GM18502 (cell line): Measurements from ENCODE around the gene PIK3R4.

Experiments used
- ATAC-seq: cut with Tn5 transposase; IDR thresholded peaks from one replicate; pipeline ENCODE4 v1.9.1; 2021; ENCODE audit warnings: mild to moderate bottlenecking; ENCODE audit not compliant: unreplicated experiment, poor library complexity

Gene PIK3R4

DNA sequence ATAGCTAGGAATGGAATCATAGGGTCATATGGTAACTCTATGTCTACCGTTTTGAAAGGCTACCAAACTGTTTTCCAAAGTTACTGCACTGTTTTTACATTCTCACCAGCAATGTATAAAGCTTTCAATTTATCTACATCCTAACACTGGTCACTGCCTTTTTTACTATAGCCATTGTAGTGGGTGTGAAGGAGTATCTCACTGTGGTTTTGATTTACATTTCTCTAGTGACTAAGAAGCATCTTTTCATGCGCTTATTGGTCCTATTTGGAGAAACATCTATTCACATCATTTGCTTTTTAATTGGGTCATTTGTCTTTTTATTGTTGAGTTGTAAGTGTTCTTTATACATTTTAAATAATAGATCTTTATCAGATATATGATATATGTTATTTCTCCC, 53.3 kb downstream of the PIK3R4 start:
- ATAC-seq, result no peak

DNA sequence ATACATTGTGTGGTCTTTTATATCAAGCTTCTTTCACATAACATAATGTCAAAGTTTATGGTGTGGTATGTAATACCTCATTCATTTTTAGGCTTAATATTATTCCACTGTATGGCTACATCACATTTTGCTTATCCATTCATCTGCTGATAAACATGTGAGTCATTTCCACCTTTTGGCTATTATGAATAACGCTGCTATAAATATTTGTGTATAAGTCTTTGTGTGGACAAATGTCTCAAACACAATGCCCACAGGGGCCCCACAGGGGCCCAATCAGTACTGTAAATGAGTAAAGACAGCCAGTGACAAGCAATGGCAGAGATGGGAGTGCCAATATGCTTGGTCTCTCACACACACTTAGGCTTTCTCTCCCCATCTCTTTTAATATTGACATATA, 54.2 kb downstream of the PIK3R4 start:
- no peak for ATAC-seq

GRCh38 chr3:130688697-130689470, 57.7 kb downstream of the PIK3R4 start:
- no peak for ATAC-seq

- ATAC-seq, result no peak
These were observed 58.5 kb downstream of the PIK3R4 start for GRCh38 chr3:130688015-130688688.

DNA sequence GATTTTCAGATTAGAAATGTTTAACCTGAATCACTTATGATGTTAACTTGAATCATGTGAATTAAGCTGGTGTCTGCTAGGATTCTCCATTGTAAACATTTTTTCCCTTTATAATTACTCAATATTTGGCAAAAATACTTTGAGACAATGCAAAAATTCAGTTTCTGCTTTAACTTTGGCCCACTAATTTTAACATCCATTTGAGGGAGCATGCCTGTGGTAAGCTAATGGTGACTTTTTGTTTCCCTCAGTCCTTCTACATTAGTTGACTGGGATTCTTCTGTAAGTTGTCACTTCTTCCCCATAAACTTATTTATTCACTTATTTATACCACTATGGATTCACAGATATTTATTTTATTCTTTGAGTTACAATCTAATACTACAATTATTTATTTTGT, 59.3 kb downstream of the PIK3R4 start:
- no peak for ATAC-seq

DNA sequence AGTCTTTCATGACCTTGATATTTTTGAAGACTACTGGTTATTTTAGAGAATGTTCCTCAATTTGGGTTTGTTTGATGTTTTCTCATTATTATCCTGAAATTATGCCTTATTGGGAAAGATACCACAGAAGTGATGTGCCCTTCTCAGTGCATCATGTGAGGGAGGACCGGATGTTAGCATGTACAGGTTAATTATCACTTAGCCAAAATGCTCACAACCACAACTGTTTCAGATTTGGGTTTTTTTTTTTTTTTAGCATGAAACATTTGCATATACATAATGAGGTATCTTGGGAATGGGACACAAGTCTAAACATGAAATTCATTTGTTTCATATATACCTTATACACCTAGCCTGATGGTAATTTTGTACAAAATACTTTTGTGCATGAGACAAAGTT, 59.8 kb downstream of the PIK3R4 start:
- no peak for ATAC-seq

DNA sequence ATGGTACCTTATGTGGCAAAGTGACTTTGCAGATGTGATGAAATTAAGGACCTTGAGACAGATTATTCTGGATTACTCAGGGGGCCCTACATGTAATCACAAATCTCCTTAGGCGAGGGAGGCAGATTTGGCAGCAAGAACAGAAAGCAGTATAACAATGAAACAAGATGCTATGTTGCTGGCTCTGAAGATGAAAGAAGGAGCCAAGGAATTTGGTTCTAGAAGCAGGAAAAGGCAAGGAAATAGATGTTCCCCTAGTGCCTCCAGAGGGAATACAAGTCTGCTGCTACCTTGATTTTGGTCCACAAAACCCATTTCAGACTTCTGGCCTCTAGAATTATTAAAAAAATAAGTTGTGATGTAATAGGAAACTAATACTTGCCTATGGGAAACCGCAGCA, 64.5 kb downstream of the PIK3R4 start:
- ATAC-seq, result no peak

- no peak for ATAC-seq
These were observed 67.4 kb downstream of the PIK3R4 start for GRCh38 chr3:130679218-130679617.

DNA sequence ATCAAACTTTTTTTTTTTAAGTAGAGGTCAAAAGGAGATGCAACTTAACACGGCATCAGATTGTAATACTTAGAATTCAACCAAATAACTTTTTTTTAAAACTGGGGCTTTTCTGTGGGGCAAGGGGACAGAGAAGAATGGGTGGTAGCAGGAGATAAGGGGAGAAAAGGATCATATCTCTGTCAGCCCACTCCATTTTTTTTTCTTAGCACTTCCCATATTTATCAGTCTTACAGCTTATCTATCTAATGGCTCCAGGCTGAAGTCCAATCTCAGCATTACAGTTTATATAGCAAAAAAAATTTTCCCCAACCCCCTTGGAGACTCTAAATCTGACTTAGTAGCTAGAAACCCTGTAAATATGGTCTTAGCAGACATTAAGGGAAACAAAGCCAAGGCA, 69.3 kb downstream of the PIK3R4 start:
- no peak for ATAC-seq

GRCh38 chr3:130671545-130672312, 74.9 kb downstream of the PIK3R4 start:
- ATAC-seq, result no peak

DNA sequence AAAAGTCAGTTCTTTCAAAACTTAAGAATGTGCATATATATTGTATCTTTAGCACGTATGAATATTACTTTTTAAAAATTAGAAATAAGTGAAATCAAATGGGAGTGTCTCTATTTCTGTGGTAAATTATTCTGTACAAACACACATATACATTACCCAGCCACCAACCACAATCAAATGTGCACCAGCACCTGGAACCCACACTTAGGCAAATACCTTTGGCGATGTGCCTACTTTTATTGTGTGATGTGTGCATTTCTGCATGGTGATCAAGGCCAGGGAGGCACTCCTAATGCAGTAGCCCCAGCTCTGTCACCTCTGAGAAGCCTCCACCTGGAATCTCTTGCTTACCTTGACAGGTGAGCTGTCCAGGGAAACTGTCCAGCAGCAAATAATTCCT, 76.9 kb downstream of the PIK3R4 start:
- no peak for ATAC-seq

- ATAC-seq, result no peak
These were observed 83.5 kb downstream of the PIK3R4 start for GRCh38 chr3:130663092-130663491.

DNA sequence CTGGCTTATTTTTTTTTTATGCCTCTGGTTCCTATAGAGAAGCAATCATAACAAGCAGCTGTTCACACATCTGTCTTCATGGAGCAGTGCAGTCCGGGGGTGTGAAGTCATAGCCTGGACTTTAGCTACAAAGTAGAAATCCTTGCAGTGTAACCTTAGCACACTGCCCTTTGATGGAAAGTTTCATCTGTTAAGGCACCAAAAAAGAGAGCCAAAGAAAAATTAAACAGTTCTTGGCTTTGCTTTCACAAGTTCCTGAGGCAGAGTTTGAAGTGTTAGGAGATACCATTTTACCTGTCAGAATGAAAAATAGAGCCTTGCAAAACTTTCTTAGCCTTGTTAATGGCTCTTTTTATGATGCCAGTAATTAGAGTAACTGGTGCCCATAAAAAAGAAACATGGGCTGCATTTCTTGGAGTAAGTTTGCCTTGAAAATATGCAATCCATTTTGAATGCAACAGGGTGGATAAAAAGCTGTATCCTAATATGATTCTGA, 84.1 kb downstream of the PIK3R4 start:
- ATAC-seq, result no peak

DNA sequence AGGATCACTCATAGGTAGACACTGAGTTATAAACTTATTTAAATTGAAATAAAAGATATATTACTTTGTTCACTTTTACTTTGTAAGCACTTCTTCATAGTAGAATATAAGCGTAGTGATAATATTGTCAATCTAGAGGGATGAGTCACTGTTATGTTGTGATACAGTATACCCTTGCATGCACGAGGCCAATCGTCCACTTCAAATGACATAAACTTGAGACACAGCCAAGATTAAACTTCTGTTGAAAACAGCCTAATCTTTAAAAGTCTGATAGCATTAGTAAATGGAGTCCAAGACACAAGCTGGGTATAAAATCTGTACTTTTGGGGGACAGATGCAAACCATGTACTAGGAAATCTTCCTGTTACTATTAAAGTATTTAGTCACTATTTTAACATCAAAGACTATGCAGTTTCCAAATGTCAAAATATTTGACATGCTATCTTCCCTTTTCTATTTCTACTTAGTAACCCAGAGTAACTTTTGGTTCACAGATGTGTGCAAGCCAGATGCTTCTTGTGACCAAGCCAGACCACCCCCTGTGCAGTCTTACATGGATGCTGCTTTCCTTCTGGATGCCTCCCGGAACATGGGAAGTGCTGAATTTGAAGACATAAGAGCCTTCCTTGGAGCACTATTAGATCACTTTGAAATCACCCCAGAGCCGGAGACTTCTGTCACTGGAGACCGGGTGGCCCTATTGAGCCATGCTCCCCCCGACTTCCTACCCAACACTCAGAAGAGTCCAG, 85.3 kb downstream of the PIK3R4 start:
- no peak for ATAC-seq

DNA sequence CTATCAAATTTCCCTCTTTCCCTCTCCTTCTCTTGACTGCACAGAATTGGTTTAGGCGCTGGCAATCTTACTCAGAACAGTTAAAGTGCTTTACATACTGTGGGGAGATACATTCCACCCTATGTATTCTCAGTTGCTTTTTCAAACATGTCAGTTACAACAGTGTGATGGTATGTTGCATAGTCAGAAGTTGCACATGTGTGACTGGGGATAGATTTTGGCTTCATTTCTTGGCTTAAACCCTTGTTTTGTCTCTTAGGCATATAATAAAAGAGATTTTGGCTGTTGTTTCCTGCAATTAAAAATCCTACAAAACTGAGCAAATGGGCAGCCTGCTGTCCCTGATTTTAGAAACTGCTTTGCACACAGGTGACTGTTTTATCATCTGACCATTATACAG, 86.7 kb downstream of the PIK3R4 start:
- no peak for ATAC-seq

DNA sequence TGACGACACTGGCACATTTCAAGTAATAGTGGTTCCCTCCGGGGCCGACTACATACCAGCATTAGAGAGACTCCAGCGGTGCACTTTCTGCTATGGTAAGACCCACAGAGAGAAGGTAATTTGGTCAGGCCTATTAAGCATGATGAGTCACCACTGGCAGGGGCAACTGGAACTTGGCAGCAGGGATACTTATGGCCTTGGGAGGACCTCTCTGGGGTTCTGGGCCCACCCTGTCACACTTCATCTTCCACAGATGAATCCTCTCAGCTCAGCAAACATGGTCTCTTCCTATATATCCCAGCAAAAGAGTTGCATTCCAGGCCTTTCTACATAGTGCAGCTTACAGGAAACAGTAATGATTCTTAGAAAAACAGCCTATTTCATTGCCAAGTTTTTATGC, 88.0 kb downstream of the PIK3R4 start:
- no peak for ATAC-seq

DNA sequence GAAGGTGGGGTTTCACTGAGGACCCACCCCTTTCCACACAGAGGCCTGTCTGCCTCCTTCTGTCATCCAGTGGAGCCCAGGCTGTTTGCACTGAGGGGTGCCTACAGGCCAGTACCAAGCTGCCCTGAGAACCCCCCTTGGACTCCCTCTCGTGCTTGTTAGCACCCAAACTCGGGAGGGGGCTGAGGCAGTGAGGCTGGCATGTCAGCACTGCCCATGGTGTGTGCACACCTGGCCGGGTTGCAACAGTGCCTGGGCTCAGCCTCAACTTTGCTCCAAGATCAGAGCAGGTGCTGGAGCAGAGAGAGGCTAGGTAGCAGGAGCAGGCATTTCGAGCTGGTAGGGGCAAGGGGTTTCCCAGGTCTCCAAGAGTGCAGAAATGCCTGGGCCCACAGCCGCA, 90.0 kb downstream of the PIK3R4 start:
- ATAC-seq, result no peak

DNA sequence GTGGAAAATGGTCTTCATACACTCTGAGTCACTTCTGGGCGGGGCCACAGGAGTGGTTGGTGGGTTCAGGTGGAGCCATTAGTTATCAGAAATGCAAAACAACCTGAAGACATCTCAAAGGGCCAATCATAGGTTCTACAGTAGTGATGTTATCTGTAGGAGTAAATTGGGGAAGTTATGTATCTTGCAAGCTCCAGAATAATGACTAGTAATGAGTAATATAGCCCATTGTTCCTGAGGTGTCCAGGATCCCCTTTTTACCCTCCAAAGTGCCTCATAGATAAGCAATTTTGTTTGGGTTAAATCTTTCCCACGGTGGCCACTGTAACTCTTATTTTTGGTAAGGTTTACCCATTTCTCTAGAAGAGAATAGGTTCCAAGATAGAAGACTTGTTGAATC, 91.7 kb downstream of the PIK3R4 start:
- no peak for ATAC-seq

DNA sequence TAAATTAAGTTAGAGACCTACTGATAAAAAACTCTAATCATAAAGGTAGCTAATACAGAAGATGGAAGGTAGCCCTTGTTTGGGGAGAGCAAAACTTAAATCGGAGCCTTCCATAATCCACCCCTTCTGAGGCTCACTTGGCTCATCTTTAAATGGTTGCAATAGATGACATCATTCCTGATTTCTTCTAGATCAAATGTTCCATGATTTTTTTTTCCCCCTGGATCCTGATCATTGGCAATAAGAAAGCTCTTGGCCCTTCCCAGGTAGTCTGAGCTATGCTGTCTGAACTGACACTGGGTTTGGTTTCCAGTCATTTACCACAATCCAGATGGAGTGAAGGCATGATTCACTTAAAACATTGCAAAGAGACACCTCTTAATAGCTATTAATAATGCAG, 92.5 kb downstream of the PIK3R4 start:
- no peak for ATAC-seq

- ATAC-seq, result no peak
These were observed 97.5 kb downstream of the PIK3R4 start for GRCh38 chr3:130649061-130649654.
